ENCODE data around the gene CFAP54.

GRCh38 chr12:96606644-96607043 lies 117.3 kb downstream of the CFAP54 start:
- TF ChIP-seq, protein P1, sequence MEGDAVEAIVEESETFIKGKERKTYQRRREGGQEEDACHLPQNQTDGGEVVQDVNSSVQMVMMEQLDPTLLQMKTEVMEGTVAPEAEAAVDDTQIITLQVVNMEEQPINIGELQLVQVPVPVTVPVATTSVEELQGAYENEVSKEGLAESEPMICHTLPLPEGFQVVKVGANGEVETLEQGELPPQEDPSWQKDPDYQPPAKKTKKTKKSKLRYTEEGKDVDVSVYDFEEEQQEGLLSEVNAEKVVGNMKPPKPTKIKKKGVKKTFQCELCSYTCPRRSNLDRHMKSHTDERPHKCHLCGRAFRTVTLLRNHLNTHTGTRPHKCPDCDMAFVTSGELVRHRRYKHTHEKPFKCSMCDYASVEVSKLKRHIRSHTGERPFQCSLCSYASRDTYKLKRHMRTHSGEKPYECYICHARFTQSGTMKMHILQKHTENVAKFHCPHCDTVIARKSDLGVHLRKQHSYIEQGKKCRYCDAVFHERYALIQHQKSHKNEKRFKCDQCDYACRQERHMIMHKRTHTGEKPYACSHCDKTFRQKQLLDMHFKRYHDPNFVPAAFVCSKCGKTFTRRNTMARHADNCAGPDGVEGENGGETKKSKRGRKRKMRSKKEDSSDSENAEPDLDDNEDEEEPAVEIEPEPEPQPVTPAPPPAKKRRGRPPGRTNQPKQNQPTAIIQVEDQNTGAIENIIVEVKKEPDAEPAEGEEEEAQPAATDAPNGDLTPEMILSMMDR (IDR thresholded peaks at IDR 0.05), result no peak
- no peak for TF ChIP-seq POLR2A (IDR thresholded peaks at IDR 0.05)

All from esophagus squamous epithelium (tissue), 4 donors.